Testis (tissue), 2 donors: ENCODE data around the gene TMOD2.

ENCODE experiments used
- CTCF ChIP-seq, 3 experiments: fragments of 450-650 bp in 2 of 3; fragments of 200-600 bp in 1 of 3; sonication (generic) in 1 of 3; IDR thresholded peaks; one replicate each; pipeline ENCODE4 v1.5.1; 2016 to 2019; ENCODE audit warnings: antibody characterized with exemption in 3 of 3, mild to moderate bottlenecking in 2 of 3, moderate library complexity in 1 of 3
- POLR2A ChIP-seq: fragments of 450-650 bp; IDR thresholded peaks from one replicate; pipeline ENCODE4 v1.6.1; 2017; ENCODE audit warnings: antibody characterized with exemption, mild to moderate bottlenecking, moderate library complexity

- TF ChIP-seq POLR2A = no peak
- no peak for TF ChIP-seq CTCF (IDR thresholded peaks at IDR 0.05)
These were observed 74.3 kb downstream of the TMOD2 start for GRCh38 chr15:51825698-51826097.
